OCI-LY3 (cell line): ENCODE data around the gene SLC35F3.

Experiments
- H2AFZ ChIP-seq: fragments of 200-600, 300-600 bp; shearing (Covaris generic); 2 replicates; pipeline ENCODE4 v1.6.0; 2014; ENCODE audit warnings: antibody characterized with exemption, low read depth, low read length
- H3K27ac ChIP-seq: fragments of 200-600, 300-600 bp; sonication (generic); 2 replicates; pipeline ENCODE4 v1.5.1; 2014; ENCODE audit warnings: mild to moderate bottlenecking, low read length, moderate library complexity, mixed read lengths
- H3K27me3 ChIP-seq: fragments of 200-600, 300-600 bp; sonication (generic); 2 replicates; pipeline ENCODE4 v1.6.1; 2014; ENCODE audit warnings: low read depth, low read length, mixed read lengths
- H3K36me3 ChIP-seq: fragments of 200-600, 300-600 bp; sonication (generic); replicated peaks from 2 replicates; pipeline ENCODE3; 2014; ENCODE audit warnings: low read depth, low read length, mixed read lengths
- H3K4me1 ChIP-seq: fragments of 300-600, 200-600 bp; sonication (generic); 2 replicates; pipeline ENCODE4 v1.6.1; 2014; ENCODE audit warnings: low read length, mixed read lengths
- H3K4me2 ChIP-seq: fragments of 200-600, 300-600 bp; sonication (generic); 2 replicates; pipeline ENCODE4 v1.6.1; 2014; ENCODE audit warnings: low read length, mixed read lengths
- H3K4me3 ChIP-seq: fragments of 300-600, 200-600 bp; sonication (generic); 2 replicates; pipeline ENCODE4 v1.5.1; 2014; ENCODE audit warnings: antibody characterized with exemption, mild to moderate bottlenecking, low read length, moderate library complexity
- H3K79me2 ChIP-seq: fragments of 300-600, 200-600 bp; shearing (Covaris generic); 2 replicates; pipeline ENCODE4 v1.6.1; 2014; ENCODE audit warnings: mild to moderate bottlenecking, low read length, mixed read lengths
- H3K9ac ChIP-seq: fragments of 300-600, 200-600 bp; shearing (Covaris generic); 2 replicates; pipeline ENCODE4 v1.6.0; 2014; ENCODE audit warnings: mild to moderate bottlenecking, low read length, moderate library complexity
- H3K9me3 ChIP-seq: fragments of 200-600, 300-600 bp; shearing (Covaris generic); 2 replicates; pipeline ENCODE4 v1.6.1; 2014; ENCODE audit warnings: low read length, mixed read lengths; ENCODE audit not compliant: insufficient read depth
- H4K20me1 ChIP-seq: fragments of 200-600, 300-600 bp; sonication (generic); 2 replicates; pipeline ENCODE4 v1.6.1; 2016; ENCODE audit warnings: low read length, mixed read lengths; ENCODE audit not compliant: insufficient read depth
- CTCF ChIP-seq: fragments of 200-600, 300-600 bp; sonication (generic); IDR thresholded peaks from 2 replicates; pipeline ENCODE4 v1.5.1; 2014; ENCODE audit warnings: antibody characterized with exemption, low read length, low read depth
- EZH2phosphoT487 ChIP-seq: fragments of 200-600 bp; shearing (Covaris generic); IDR thresholded peaks from 2 replicates; pipeline ENCODE4 v1.6.1; 2018; ENCODE audit warnings: antibody characterized with exemption, mixed run types, low read depth

Gene SLC35F3

GRCh38 chr1:233865216-233865615, 39.3 kb upstream of the SLC35F3 start:
- Histone ChIP-seq H2AFZ (no peak overlapping the region), H3K4me2 (no peak overlapping the region), H3K9ac (no peak overlapping the region), H3K4me3 (no peak overlapping the region), H3K27me3 (peaks cover 19% of the 10 kb centered on the region; the same call in 1 of the 2 replicates), H4K20me1 (no peaks in the 10 kb centered on the region), H3K27ac (no peak overlapping the region), H3K9me3 (no peaks in the 10 kb centered on the region; the same call in 1 of the 2 replicates), H3K4me1 (peaks cover 5% of the 10 kb centered on the region), H3K36me3 (no peaks in the 10 kb centered on the region), H3K79me2 (no peaks in the 10 kb centered on the region)
- TF ChIP-seq CTCF (no peak), EZH2phosphoT487 (no peak)

- Histone ChIP-seq H3K4me3 (no peak overlapping the region), H4K20me1 (no peaks in the 10 kb centered on the region), H3K9me3 (no peaks in the 10 kb centered on the region; the same call in 1 of the 2 replicates), H3K27me3 (peaks cover 19% of the 10 kb centered on the region; the same call in 1 of the 2 replicates), H3K79me2 (no peaks in the 10 kb centered on the region), H3K4me2 (no peak overlapping the region), H3K27ac (no peak overlapping the region), H2AFZ (no peak overlapping the region), H3K4me1 (peaks cover 5% of the 10 kb centered on the region), H3K9ac (no peak overlapping the region), H3K36me3 (no peaks in the 10 kb centered on the region)
- no peak for TF ChIP-seq EZH2phosphoT487
- no peak for TF ChIP-seq CTCF
These were observed 38.6 kb upstream of the SLC35F3 start for GRCh38 chr1:233865902-233866301.

- no peak overlapping the region for H3K27ac ChIP-seq
- no peak for TF ChIP-seq EZH2phosphoT487
- TF ChIP-seq CTCF = no peak
- no peak overlapping the region for H2AFZ ChIP-seq
- no peak overlapping the region for H3K4me3 ChIP-seq
- no peaks in the 10 kb centered on the region for H3K36me3 ChIP-seq
- no peaks in the 10 kb centered on the region; the same call in 1 of the 2 replicates for H3K9me3 ChIP-seq
- H3K4me2 ChIP-seq = no peak overlapping the region
- H3K4me1 ChIP-seq = peaks cover 5% of the 10 kb centered on the region
- H3K79me2 ChIP-seq = no peaks in the 10 kb centered on the region
- no peak overlapping the region for H3K9ac ChIP-seq
- H3K27me3 ChIP-seq = peaks cover 23% of the 10 kb centered on the region; the same call in 1 of the 2 replicates
- no peaks in the 10 kb centered on the region for H4K20me1 ChIP-seq
These were observed 37.4 kb upstream of the SLC35F3 start for GRCh38 chr1:233867028-233867427.

- H3K79me2 ChIP-seq = no peaks in the 10 kb centered on the region
- H3K4me3 ChIP-seq = no peak overlapping the region
- H3K36me3 ChIP-seq = no peaks in the 10 kb centered on the region
- H3K27ac ChIP-seq = no peak overlapping the region
- no peak overlapping the region for H3K9ac ChIP-seq
- H3K4me1 ChIP-seq = peaks cover 5% of the 10 kb centered on the region
- TF ChIP-seq CTCF (no peak), EZH2phosphoT487 (no peak)
- no peak overlapping the region for H2AFZ ChIP-seq
- H3K9me3 ChIP-seq = no peaks in the 10 kb centered on the region; the same call in 1 of the 2 replicates
- no peak overlapping the region for H3K4me2 ChIP-seq
- H3K27me3 ChIP-seq = peaks cover 17% of the 10 kb centered on the region
- H4K20me1 ChIP-seq = no peaks in the 10 kb centered on the region
These were observed 36.0 kb upstream of the SLC35F3 start for GRCh38 chr1:233868461-233868860.
